Sigmoid colon (tissue), 4 donors: ENCODE measurements around the gene APBB2.

Source experiments
- CTCF ChIP-seq, 4 experiments: fragments of 450-650 bp in 3 of 4; fragments of 200-600 bp in 1 of 4; IDR thresholded peaks; one replicate each; pipeline ENCODE4 v1.5.1; 2016 to 2019; ENCODE audit warnings: antibody characterized with exemption in 4 of 4, mild to moderate bottlenecking in 3 of 4, moderate library complexity in 2 of 4
- EP300 ChIP-seq, 4 donors: sonication (generic); formaldehyde crosslinking; IDR thresholded peaks; one replicate each; pipeline ENCODE4 v1.6.1; 2017; ENCODE audit warnings: antibody characterized with exemption in 4 of 4
- POLR2A ChIP-seq, 2 donors: fragments of 450-650 bp; IDR thresholded peaks; one replicate each; pipeline ENCODE4 v1.6.1; 2016; ENCODE audit warnings: antibody characterized with exemption in 2 of 2, mild to moderate bottlenecking in 2 of 2, moderate library complexity in 2 of 2
- POLR2AphosphoS5 ChIP-seq, 4 donors: sonication (generic); formaldehyde crosslinking; IDR thresholded peaks; one replicate each; pipeline ENCODE4 v1.6.1; 2017; ENCODE audit warnings: antibody characterized with exemption in 4 of 4

DNA sequence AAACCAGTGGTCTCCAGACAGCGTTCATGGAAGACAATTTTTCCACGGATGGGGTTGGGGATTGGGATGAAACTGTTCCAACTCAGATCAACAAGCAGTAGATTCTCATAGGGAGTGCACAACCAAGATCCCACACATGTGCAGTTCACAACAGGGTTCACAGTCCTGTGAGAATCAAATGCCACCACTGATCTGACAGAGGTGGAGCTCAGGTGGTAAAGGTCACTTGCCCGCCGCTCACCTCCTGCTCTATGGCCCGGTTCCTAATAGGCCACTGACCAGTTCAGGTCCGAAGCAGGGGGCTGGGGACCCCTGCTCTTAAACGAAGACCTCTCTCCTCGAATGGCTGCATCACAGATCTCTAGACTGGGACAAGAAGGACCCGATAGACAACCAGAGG lies 4.4 kb downstream of the APBB2 start:
- TF ChIP-seq CTCF (IDR thresholded peaks at IDR 0.05) (no peak), POLR2A (IDR thresholded peaks at IDR 0.05) (no peak), POLR2AphosphoS5 (IDR thresholded peaks at IDR 0.05) (no peak), EP300 (IDR thresholded peaks at IDR 0.05) (no peak)
